AG08395 (cell line): ENCODE measurements around the gene ENG.
"Not testable (repeated sequence)": the region's sequence is repeated elsewhere in the genome, so short reads cannot be mapped to it uniquely, and the experiment has no call there.

Source experiments
- DNase-seq: peaks from one replicate; pipeline ENCODE4 v3.0.0; 2012; ENCODE audit warnings: mixed read lengths, low spot score

The ENG gene

DNA sequence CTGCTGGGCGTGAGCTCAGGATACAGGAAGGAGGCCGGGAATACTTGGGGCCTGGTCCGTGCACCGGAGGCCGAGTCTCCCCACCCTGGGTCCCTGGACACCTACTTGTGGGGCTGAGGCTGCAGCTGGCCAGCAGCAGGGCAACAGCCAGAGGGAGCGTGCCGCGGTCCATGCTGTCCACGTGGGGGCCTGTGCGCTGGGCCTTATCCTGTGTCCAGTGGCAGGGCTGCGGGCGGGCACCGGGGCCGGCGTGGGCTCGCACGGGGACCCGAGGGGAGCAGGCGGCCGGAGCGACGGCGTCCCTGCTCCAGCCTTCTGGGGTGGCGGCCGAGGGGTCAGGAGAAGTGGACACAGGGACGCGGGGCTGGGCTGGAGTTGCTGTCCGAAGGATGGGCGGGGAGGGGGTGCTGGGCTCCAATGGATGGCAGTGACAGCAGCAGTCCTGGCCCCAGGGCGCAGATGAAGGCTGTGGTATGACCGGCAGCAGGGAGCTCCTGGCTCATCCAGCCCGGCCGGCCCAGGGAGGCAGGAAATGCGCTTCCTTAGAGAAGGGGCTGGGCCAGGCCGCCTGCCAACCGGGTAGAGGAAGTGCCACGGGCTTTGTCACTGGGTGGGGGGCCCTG, at the start of gene ENG:
Gene ENG, minus strand, starts transcription at position 475 of the 623 bp plus-strand sequence. Its CDS starts 303 bp downstream, at position 172.
- peak; percentile 73 for DNase-seq

DNA sequence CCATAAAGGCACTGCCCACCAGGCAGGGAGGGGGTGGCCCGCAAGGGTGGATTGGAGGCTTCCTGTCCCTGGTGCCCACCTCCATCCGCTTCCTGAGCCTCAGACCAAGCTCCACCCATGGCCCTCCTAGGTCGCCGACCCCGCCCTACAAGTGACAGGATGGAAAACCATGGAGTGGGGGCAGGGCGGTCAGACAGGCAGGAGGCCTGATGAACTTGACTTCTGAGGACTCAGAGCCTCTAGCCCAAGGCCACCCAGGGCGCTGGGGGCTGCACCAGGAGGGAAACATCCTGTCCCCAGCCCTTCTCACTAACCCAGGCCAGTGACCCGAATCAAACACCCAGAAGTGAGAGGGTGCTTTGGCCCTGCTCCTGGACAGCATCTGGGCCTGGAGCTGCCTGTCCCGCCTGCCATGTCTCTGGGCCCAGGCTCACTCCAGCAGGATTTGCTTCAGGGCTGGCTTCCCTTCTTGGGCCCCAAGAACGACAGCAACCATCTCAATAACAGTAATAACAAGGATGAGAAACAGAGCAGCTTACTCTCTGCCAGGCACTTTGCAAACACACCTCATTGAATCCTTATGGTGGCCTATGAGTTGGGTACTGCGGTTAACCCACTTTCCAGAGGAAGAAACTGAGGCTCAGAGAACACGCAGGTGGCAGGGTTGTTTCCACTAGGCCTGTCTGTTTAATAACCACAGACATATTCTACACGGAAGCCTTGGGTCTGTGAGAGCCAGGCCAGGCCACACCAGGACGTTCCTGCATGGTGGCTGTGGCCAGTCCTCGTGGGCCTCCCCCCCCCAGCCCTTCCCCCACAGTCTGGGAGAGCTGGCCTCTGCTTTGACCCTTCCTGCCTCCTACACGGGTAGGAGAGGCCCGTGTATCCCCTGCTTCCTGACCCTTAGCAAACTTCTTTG, 49.4 kb upstream of the ENG start:
- DNase-seq, result no peak

DNA sequence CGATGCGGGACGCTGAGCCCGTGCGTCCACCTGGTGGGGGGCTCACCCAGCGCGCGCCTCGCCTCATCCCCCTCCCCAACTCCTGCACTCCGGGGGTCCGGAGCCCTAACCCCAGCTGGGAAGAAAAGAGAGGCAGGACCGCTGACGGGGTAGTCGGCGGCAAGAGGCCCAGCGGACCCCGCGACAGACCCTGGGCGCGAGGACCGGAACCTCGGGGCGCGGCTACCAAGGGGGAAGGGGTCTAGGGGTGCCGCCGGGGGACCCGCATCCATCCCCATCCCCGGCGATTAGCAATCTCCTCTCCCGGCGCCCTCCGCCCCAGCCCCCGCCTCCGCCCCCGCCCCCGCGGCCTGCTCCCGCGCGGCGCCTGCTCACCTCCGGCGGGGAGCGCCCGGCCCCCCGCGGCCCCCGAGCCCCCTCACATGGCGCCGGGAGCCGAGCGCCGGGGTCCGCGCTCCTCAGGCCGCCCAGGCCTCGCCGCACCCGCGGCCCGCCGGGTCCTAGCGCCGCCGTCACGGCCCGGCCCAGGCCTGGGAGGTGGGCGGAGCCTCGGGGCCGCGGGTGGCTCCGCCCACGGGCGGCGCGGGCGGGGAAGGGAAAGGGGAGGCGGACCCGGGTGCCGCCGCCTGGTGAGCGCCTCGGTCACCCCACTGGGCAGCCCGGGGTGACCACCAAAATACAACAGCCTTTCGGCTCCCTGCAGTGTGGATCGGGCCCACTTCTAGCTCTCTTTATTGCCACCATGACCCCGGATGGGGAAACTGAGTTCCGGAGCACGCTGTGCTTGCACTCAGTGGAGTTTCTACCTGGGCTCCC, 44.9 kb upstream of the ENG start, which contains the start of gene ST6GALNAC6:
Gene ST6GALNAC6, minus strand, starts transcription at position 476 of the 816 bp plus-strand sequence. CDS start 1,622 bp downstream, outside the sequence.
- DNase-seq, result peak; percentile 89

DNA sequence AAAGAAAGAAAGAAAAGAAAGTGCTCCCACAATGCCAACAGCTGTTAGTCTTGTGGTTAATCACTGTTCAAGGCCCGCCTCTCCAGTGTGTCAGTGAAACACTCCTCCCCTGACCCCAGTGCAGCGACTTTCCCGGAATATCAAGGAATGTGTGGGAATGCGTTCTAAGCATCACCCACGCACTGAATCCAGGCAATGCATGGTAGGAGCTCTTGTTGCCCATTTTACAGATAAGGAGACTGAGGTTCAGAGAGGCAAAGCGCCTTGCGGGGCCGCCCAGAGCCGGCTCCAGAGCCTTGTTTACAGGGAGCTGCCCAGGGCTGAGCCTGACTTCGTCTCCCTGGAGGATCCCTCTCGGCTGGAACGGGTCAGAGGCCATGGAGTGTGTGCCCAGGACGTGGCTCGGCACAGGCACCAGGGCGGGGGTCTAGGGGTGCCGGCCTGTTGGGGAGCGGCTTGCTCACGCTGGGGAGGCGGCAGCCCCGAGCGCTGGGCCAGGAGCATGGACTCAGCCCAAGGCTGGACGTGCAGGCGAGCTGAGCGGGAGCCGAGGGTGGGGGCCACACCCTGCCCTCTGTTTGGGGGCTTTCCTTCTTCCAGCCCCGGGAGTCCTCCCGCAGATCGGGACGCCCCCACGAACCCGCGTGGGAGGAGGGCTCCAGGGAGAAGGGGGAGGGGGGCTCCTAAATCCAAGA, 44.1 kb upstream of the ENG start:
- DNase-seq, result peak; percentile 75

DNA sequence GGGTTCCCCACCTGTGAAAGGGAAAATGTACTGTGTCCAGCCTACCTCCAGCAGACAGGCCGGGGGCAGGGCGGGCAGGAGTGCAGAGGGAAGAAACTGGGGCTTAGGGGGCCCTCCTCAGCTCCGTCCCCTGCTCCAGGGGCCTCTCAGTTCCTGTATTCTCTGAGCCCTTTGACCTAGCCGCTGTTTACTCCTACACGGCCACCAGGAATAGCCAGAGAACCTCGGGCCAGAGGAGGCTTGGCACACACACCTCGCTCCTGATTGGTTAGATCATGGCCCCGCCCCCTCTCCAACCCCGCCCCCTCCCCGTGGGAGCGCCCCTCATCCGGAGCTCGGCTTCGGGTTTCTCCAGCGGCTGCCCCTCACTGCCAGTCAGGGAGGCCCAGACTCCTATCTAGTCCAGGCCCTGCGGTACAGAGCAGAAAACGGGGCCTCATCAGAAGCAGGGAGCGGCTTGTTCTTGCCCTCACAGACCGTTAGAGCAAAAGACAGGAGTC, 42.8 kb upstream of the ENG start:
- DNase-seq, result peak; percentile 90

DNA sequence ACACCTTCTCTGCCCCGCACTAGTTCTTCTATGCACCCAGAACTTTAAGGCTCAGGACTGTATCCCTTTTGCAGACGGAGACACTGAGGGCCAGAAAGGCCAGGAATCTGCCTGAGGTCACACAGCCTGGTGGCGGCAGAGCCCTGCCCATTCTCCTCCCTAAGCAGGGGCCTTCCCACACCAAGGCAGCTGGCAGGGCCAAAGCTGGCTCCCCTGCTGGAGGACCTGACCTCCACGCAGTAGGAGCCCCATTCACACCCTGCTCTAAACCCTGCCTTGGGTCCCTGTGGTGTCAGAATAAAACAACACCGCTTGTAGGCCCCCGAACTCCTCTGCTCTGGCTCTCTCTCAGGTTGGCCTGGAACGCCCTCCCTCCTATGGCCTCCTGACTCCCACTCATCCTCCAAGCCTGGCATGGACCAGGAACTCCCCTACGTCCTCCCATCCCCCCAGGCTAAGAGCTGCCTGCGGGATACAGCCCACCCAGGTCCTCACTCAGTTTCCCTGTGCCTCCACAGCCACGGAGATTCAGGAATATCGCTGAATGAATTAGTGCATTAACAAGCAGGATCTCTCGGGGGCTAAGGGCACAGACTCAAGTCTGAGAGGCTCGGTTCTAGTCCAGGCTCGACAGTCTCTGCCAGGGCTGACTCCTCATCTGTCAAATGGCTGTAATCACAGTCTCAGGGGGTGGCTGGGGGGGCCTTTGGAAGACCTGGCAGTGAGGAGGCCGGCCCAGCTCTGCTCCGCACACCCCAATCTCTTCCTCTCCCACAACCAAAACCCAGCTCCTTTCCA, 42.1 kb upstream of the ENG start:
- DNase-seq, result no peak

DNA sequence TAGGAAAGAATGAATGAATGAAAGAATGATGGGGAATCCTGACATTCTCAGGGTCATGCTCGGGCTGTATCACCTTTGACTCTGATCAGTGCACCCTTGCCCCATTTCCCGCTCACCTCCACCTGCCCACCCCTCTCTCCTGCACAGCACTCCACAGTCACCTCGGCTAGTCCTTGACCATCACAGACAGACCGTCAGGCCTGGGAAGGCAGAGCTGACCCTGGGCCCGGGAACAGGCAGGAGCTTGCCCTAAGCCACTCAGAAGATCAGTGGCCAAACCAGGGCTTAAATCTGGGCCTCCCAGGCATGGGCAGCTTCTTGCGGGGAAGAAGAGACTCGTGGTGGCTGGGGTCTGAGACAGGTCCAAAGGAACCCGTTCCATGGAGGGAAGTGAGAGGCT, 41.4 kb upstream of the ENG start:
- no peak for DNase-seq

DNA sequence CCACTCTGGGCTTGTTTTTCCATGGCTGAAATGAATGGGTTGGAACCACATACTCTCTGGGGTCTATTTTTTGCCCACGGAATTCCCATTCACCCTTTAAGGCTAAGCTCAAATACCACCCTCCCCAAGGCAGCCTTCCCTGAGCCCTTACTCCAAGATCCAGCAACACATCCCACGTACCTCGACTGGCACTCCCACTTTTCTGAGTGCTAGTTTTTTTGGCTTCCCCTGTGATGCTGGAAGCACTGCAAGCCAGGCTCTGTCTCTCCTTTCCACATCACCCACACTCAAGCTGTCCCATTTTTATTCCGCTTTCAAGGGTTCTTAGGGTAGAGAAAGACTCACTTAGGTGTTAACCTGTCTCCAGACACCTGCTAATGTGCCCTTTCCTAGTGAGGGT, 38.9 kb upstream of the ENG start:
- DNase-seq, result no peak

DNA sequence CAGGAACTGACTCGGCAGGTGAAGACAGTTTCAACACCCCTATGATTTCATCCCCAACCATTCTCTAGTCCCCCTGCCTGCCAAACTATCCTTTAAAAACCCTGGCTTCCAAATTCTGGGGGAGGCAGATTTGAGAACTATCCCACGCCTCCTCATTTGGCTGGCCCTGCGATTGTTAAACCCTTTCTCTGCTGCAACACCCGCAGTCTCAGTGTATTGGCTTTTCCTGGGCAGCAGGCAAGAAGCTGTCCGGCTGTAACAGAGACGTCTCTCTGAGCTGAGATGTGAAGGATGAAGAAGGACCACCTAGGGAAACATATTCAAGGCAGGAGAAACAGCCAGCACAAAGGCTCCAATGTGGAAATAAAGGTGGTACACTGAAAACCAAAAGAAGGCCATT, 38.4 kb upstream of the ENG start:
- no peak for DNase-seq

DNA sequence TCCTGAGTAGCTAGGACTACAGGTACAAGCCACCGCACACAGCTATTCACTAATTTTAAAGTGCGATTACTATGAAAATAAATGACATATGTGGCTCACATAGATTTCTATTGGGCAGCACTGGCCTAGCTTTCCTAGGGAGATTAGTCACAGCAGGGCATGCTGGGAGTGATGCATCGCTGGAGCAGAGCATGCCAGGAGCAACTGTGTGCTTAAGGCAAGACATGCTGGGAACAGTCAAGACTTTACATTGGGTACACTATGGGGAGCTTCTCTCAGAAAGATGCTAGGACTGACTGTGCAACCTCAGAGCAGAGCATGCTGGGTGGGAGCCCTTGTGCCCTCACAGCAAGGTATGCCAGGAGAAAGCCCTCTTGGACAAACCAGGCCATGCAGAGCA, 35.6 kb upstream of the ENG start:
- no peak for DNase-seq

DNA sequence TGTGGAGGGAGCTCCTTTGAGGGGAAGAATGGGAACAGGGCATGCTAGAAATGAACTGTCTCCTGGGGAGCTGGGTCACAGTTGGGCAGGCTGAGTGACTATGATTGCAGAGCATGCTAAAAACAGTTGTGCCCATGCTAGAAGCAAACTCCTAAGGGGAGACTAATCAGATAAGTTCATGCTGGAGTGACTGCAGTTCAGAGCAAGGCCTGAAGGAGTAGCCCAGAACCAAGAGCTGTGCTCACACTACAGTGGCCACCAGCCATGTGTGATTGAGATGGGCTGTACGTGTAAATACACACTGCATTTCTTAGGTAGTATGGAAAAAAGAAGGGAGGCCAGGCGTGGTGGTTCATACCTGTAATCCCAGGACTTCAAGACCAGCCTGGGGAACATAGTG, 33.3 kb upstream of the ENG start:
- DNase-seq, result no peak

DNA sequence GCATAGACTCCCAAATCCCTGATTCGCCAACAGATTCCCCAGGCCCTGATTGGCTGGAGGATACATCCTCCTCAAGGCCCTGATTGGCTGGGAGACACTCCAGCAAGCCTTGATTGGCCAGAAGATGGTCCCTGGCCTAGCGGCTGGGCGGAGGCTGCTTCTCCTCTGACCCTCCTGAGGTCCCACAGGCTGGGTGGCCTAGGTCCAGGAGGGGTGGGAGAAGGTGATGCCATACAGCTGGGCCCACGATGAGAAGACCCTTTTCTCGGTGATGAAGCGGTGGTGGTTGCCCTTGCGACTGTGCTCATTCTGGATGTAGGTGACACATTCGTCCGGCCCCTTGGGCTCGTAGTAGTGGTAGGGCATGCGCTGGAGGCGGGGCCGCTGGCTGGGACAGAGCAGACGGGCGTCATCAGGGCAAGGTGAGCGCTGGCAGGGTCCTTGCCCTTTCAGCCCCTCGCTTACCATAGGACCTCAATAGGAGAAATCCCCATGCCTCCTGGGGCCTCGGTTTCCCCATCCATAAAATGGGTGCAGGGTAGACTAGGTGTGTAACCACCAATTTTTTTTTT, 32.0 kb upstream of the ENG start:
- DNase-seq, result no peak

DNA sequence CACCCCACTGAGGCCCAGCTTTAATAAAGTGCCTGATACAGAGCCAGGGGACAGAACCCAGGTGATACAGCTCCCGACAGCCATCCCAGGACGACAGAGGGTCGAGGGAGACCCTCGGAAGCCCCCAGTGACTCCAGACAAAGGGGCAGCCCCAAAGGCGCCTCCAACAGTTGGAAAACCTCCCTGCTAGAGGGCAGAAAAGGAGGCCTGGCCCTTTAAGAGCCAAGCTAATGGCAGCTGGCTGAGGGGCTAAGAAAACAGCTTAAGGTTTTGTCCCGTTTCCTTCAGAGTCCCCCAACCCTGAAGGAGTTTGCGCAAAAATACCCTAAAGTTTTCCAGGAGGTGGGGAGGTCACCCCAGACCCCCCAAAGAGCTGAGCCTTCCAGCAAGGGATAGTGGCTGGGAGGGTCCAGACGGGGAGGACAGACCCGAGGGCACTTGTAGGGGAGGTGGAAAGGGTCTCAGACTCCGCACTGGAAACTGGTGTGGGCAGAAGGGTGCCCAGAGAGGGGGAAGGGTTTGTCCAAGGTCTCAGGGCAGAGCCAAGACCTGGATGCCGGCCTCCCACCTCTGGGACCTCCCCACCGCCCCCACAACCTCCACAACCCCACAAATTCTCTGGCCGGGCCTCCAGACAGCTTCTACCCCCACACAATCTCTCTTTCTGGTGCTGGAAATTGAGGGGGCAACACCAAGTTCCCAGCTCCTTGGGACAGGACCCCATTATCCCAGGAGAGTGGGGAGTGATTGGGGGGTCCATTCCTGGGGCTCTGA, 31.2 kb upstream of the ENG start:
- no peak for DNase-seq

DNA sequence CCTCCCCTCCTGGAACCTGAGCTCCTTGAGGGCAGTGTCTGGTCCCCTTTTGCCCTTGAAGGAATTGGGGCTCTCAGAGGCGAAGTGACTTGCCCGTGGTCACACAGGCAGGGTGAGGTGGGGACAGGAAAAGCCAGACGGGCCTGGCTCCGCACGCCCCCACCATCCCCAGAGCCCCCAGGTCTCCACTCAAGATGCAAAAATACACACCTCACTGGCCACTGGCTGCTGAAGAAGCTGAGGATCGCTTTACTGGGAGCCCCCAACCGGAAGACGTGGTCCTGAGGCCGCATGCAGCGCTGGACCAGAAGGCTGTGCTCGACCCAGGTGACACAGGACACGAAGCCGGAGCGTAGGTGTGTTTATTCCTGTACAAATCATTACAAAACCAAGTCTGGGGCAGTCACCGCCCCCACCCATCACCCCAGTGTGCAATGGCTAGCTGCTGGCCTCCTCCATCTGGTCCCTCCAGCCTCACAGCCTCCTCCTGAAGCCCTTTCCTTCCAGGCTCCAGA, 30.6 kb upstream of the ENG start:
- DNase-seq, result no peak

DNA sequence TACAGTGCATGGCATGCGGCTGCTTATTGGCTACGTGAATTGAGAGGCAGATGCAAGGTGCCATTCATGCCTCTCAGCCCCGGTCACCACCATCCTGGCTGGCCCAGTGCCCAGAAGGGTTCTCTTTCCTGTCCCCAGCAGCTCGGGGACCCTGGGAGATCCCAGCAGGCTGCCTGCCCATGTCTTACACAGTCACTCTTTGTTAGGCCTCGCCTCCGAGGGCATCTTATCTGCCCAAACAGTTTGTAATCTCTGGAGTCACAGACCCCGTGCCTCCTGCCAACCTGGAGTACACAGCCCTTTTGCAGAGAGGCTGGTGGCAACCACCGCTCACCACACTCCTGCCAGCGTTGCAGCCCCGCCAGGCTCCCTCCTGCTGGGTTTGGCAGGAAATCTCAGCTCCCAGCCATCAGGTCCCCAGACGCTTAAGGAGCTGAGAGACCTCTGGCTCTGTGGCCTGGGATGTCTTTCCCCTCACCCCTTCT, 30.0 kb upstream of the ENG start:
- DNase-seq, result no peak

DNA sequence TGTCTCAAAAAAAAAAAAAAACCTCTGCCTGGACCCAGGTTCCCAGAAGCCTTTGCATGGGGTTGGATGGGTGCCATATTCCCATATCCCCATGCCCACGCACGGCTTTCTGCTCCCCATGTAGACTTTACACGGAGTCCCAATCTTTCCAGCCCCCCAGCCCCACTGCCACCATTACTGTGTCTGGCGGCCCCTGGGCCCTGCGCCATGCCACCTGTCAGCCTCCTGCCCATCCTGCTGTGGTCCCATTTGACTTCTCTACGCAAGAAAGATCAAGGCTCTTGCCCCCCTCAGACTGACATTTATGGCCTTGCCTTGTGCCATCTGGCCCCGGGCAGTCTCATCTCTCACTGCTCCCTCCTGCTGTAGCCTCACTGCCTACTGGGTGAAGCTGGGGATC, 29.5 kb upstream of the ENG start:
- DNase-seq, result no peak

DNA sequence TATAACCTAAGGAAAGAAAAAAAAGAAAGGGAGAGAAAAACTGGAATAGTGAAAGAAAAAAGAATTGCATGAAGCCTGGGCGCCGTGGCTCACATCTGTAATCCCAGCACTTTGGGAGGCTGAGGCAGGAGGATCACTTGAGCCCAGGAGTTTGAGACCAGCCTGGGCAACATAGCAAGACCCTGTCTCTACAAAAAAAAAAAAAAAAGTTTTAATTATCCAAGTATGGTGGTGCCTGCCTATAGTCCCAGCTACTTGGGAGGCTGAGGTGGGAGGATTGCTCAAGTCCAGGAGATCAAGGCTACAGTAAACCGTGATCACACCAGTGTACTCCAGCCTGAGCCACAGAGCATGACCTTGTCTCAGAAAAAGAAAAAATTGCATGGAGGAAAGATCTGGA, 27.3 kb upstream of the ENG start:
- DNase-seq, result not testable (repeated sequence)

DNA sequence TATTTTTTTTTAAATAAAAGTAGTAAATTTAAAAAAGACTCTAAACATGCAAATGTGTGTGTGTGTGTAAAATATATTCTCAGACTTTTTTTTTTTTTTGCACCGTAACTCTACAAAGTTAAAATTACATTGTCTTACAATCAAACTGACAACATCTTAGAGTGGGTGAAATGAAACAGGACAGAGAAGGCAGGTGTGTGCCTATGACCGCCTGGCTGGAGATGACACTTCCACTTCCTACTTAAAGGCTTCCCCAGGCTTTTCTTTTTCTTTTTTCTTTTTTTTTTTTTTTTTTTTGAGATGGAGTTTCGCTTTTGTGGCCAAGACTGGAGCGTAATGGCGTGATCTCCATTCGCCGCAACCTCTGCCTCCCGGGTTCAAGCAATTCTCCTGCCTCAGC, 25.7 kb upstream of the ENG start:
- DNase-seq, result no peak

DNA sequence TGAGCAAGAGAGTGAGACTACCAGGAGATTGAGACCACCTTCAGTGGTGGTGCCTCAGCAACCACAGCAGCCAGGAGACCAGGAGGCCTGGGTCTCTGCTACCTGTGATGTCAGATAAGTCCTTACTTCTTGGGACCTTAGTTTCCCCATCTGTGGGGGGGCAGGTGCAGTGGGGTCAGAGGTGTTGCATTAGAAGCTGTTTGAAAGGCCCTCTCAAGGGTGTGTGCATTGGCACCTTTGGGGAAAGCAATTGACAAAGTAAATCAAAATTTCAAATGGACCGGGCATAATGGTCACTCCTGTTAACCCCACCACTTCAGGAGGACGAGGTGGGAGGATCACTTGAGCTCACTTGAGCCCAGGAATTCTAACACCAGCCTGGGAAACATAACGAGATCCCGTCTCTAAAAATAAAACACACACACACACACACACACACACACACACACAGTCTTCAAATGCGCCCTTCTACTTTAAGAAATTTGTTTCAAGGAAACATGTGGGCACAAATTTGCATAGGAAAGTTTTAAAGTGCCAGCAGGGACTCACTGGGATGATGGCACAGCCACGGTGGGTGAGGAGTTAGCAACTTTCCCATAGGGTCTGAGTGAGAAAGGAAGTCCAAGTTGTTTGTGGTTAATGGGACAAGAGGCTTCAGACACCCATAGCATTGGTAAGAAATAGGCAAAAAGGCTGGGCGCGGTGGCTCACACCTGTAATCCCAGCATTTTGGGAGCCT, 24.4 kb upstream of the ENG start:
- no peak for DNase-seq
